Measurements from ENCODE around the gene KIAA1586.
A peak's percentile ranks its signal among the peaks of the same experiment; 100 is the strongest.
"Not testable (repeated sequence)": the region's sequence is repeated elsewhere in the genome, so short reads cannot be mapped to it uniquely, and the experiment has no call there.

The KIAA1586 gene

DNA sequence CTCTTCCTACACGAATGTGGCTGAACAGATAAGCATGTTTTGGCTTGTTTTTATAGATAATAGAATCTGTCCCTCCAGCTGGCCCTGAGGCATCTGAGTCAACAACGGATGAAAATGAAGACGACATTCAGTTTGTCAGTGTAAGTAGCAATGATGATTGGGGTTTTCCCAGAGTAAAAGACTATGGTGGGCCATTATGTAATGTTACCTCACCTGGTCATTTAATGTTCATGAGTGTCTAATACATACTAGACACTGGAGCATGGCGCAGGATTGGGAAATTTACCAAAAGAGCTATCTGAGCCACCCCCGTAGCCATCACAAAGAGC, 728 bp downstream of the KIAA1586 start:
- DNase-seq (ENCODE audit: low read depth in 2 of 2): not testable (repeated sequence)

DNA sequence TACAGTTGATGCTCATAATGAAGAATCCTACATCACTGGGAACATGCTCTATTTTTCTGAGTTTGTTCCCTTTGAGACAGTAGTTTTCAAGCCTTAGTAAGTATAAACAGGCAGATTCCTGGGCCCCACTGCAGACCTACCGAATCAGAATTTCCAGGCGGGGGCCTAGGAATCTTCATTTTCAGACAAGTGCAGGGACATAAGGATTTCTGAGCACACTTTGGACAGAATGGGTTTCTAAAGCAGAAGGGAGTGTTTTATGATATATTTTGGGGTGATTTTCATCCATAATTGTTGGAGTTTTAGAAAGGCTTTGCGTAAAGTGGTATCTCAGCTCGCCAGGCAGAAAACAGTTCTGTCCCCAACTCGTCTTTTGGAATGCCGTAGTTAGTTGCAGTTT, 1.4 kb downstream of the KIAA1586 start:
- DNase-seq (ENCODE audit: low read depth in 2 of 2): not testable (repeated sequence)

DNA sequence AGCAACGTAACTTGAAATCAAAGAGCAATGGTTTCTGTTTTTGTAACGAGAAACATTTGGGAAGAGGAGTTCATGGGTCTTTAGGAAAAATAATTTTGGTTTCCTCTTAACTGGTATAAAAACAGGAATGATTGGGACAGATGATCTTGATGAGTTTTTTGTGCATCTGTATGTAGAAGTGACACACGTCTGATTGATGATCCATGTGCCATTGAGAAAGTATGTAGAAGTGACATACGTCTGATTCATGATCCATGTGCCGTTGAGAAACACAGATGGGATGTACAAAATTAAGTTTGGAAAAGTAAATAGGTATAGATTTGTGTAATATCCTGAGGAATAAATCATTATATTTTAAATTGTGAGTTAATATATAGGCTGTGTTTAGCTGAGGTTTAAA, 2.1 kb downstream of the KIAA1586 start:
- no peak for DNase-seq (ENCODE audit: low read depth in 2 of 2)

DNA sequence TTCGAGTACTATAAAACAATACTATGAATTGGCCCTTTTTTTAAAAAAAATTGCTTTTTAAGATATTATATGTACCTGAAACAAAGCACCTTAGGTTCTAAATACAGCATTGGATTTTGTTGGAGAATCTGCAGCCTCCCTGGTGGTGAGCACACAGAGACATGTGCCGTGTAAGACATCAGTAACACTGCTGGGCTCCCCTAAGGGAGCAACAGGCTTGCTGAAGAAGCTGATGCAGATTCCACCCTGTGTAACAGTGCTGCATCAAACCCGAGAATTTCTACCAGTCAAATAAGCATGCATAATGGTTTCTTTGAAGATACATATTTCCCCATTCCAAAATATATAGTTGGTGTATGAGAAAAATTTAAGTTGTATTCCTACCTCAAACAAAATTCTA, 17.4 kb downstream of the KIAA1586 start:
- no peak for DNase-seq (ENCODE audit: low read depth in 2 of 2)

DNA sequence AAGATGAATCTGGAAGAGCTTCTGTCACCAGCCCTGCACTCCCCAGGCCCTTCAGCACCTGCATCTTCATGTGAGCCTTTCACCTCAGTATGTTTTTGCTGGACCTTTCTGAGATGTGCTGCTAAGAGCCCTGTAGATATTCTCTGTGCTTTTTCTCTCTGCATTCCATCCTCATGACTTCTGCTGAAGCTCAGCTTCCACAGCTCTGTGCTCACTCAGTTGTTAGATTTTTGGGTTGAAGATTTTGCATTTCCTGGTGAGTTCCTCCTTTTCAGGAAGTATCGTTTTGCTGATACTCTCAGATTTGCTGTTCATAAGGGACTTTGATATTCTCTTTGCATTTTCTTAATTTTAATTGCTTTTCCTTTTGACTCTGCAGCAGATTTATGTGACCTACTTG, 18.3 kb downstream of the KIAA1586 start:
- no peak for DNase-seq (ENCODE audit: low read depth in 2 of 2)

DNA sequence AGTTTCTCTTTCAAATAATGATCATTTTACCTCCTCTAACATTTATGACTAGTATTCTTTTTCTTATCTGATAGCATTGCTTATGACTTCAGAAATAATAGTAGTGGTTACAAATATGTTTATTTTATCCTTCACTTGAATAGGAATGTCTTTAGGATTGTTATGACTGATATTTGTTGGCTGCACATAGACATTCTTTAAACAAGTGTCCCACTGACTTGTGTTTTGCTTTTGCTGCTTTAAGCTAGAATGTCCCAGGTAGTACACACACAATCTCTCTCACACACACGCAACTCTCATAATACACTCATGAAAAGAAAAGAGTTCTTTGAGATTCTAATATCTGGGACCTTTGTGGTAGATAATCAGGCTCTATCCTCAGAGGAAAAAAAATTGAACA, 21.6 kb downstream of the KIAA1586 start:
- no peak for DNase-seq (ENCODE audit: low read depth in 2 of 2)

DNA sequence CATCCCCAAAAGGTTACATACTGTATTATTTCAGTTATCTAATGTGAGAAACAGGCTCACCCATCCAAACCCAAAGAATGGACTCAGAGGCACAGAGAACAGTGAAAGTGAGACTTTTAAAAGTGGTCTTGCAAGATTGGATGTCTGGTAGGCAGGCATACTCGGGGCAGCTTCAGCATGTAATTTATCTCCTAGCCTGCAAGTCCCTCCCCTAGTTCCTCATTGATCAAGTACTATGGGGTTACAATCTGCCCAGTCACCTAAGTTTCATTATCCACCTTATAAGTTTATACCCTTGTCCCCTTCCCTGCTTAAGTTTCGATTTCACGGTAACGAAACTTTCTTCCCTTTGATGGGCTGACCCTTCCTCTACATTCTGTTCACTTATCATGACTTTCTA, 22.7 kb downstream of the KIAA1586 start:
- no peak for DNase-seq (ENCODE audit: low read depth in 2 of 2)

DNA sequence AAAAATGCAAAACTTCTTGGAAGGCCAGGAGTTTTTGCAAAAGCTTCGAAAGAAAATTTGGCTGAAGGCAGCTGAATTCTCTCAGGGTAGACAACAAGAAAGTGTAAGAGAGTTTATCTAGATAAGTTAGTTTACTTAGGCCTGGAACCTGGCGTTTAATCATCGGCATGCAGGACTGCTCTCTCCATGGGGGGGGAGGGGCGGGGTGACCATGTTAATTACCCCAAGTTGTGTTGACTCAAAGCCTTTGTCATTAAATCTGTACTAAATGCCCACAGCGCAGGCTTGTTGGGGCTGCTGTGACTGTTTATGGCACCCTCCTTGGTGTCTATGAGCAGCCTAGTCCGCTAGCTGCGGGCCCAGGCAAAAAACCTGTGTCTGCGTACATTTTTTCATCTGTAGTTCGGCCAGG, 23.4 kb downstream of the KIAA1586 start:
- DNase-seq (ENCODE audit: low read depth in 2 of 2): no peak

DNA sequence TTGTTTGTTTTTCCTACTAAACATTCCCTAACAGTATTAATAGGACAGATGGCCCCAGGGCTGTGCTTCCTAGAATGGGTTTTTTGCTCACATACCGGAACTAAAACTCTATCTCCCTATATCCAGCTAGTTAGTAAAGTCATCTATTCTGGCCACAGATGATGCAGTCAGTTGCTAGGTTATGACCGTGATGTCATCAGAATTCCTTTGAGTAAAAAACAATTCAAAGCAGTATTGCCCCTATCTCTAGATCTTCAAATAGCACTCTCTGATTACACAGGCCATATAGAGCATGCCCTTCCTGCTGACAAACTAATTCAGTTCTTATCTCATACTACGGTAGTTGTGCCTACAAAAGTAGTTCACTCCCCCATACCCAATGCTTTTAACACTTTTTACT, 25.6 kb downstream of the KIAA1586 start:
- DNase-seq (ENCODE audit: low read depth in 2 of 2): no peak

DNA sequence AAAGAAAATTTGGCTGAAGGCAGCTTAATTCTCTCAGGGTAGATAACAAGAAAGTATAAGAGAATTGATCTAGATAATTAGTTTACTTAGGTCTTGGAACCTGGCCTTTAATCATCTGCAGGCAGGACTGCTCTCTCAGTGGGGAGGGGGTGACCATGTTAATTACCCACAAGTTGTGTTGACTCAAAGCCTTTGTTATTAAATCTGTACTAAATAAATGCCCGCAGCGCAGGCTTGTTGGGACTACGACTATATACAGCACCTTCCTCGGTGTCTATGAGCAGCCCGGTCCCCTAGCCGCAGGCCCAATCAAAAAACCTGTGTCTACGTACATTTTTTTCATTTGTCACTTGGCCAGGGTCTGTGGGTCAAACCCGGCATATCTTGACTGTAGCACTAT, 27.9 kb downstream of the KIAA1586 start:
- no peak for DNase-seq (ENCODE audit: low read depth in 2 of 2)

DNA sequence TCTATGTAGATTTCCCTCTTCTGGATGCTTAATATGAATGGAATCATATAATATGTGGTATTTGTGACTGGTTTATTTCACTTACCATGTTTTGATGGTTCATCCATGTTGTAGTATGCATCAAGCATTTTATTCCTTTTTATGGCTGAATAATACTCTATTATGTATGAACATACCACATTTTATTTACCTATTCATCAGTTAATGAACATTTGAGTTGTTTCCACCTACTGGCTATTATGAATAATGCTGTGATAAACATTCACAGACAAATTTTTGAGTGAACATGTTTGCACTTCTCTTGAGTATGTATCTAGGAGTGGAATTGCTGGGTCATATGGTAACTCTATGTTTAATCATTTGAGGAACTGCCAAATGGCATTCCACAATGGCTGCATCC, 28.6 kb downstream of the KIAA1586 start:
- no peak for DNase-seq (ENCODE audit: low read depth in 2 of 2)

DNA sequence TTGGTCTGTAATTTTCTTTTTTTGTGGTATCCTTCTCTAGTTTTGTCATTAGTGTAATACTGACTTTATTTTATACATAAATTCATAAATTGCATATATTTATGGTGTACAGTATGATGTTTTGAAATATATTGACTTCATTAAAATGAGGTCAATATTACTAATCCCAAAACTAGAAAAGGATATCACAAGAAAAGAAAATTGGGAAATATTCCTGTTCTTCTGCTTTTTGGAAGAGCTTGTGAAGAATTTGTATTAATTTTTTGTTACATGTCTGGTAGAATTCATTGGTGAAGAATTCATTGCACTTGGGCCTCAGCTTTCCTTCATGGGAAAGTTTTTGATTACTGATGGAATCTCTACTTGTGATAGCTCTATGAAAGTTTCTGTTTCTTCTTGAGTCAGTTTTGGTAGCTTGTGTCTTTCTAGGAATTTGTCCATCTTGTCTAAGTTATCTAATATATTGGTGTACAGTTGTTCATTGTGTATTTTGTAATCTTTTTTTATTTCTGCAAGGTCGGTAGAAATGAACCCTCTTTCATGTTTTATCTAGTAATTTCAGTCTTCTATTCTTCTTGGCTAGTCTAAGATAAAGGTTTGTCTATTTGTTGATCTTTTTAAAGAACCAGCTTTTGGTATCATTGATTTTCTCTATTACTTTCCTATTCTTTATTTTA, 32.2 kb downstream of the KIAA1586 start:
- no peak for DNase-seq (ENCODE audit: low read depth in 2 of 2)

DNA sequence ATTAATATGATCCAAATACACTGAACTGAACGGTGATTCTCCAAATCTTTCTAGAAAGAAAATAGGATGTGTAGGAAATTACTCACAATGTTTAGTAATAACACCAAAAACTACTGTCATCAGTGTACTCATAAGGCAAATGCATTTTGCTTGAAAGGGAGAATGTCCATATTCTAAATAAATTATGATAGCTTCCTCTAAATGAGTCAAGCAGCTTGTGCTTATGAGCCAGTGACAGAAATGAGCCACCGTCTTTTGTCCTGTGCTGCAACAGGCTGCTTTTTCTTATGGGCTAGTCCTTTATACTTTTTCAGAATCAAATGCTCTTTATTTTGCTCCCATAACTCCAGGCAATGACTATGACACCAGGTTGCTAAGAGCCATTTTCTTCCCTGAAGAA, 39.0 kb downstream of the KIAA1586 start:
- no peak for DNase-seq (ENCODE audit: low read depth in 2 of 2)

DNA sequence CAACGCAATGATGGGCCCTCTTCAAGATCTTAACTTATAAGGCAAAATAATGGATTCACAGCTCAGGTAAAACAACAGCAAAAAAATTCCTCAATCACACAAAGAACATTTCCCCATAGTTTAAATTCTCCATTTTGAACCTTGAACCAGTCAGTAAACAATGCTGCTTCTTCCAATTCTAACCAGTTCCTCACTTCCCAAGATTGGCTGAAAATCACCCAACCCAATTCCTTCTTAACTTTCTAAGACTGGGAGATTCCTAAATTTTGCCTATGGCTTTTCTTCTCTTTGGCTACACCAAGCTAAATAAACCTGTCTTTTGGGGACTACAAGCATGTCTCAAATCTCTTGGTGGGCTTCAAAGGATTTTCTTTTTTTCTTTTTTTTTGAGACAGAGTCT, 40.4 kb downstream of the KIAA1586 start:
- DNase-seq (ENCODE audit: low read depth in 2 of 2): no peak

DNA sequence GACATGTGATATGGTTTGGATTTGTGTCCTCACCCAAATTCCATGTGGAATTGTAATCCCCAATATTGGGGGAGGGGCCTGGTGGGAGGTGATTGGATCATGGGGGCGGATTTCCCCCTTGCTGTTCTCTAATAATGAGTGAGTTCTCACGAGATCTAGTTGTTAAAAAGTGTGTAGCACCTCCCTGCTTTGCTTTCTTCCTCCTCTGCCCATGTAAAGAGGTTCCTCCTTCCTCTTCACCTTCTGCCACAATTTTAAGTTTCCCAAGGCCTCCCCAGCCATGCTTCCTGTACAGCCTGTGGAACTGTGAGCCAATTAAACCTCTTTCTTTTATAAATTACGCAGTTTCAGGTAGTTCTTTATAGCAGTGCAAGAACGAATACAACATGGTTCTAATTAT, 41.4 kb downstream of the KIAA1586 start:
- no peak for DNase-seq (ENCODE audit: low read depth in 2 of 2)

DNA sequence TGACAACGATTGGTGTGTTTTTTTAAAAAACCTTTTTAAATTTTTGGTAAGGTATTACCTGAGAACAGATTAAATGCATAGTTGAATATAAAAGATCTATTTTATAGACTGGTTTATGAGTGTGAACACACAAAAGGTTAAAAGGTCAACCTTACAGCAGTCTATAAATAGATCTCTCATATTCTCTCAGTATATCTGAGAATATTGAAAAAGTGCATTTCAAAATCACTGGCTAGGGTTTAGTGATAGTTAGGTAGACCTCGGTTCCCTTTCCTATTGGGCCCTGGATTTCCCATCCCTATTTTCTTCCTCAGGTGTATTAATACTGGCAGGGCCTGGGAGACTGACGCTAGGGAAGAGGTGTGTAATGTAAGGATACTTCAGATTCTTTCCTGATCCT, 42.8 kb downstream of the KIAA1586 start:
- DNase-seq (ENCODE audit: low read depth in 2 of 2): no peak

DNA sequence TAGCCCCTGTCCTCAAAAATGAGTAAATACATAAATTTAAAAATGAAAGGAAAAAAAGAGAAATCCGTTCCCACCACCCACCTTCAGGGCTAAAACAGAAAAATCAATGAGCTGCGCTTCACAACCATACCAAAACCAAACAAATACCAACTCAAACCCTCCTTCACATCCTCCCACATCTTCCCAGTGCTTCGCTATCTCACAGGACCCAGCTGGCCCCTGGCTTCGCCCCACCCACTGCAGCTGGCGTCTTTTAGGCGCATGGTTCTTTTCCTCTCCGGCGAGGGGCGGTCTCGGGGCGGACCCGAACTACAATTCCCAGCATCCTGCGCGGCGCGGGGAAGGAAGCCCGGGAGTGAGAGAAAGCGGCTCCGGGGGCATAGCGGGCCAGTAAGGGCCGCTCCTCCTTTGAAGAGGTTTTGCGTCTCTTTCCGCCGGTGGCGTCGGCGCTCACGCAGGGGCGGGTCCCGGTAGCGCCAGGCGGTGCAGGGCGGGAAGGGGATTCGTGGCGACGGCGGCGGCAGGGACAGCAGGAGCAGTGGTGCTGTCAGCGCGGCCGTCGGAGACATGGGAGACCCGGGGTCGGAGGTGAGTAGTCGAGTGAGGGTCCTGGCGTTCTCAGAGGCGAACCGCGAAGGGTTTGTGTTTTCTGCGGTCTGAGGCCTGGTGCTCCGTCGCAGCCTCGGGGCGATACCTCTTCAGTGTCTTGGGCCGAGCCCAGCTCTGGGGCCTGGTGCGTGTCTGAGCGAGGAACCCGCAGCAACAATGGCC, 43.4 kb downstream of the KIAA1586 start, which contains the start of gene ZNF451:
TSS of gene ZNF451 (plus strand) at position 502 of the 771 bp plus-strand sequence. CDS start at position 568, 66 bp downstream.
- DNase-seq (ENCODE audit: low read depth in 2 of 2): peak; percentile 92 to 94

DNA sequence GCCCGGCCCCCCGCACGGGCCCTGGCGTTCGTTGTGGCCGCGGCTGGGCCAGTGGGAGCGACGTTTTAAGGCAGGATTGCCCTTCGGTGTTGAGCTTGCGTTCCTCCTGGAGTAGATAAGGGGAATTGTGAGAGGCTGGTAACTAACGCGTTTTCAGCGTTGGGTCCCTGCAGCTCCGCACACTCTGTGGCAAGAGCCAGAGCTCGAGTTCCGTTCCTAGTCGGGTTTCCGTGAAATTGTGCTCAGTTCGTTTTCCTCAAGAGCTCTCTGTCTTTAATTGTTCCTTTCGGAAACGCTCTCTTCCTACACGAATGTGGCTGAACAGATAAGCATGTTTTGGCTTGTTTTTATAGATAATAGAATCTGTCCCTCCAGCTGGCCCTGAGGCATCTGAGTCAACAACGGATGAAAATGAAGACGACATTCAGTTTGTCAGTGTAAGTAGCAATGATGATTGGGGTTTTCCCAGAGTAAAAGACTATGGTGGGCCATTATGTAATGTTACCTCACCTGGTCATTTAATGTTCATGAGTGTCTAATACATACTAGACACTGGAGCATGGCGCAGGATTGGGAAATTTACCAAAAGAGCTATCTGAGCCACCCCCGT, 44.1 kb downstream of the KIAA1586 start:
- not testable (repeated sequence) for DNase-seq (ENCODE audit: low read depth in 2 of 2)

DNA sequence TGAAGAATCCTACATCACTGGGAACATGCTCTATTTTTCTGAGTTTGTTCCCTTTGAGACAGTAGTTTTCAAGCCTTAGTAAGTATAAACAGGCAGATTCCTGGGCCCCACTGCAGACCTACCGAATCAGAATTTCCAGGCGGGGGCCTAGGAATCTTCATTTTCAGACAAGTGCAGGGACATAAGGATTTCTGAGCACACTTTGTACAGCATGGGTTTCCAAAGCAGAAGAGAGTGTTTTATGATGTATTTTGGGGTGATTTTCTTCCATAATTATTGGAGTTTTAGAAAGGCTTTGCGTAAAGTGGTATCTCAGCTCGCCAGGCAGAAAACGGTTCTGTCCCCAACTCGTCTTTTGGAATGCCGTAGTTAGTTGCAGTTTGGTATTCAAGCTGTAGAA, 44.9 kb downstream of the KIAA1586 start:
- not testable (repeated sequence) for DNase-seq (ENCODE audit: low read depth in 2 of 2)

DNA sequence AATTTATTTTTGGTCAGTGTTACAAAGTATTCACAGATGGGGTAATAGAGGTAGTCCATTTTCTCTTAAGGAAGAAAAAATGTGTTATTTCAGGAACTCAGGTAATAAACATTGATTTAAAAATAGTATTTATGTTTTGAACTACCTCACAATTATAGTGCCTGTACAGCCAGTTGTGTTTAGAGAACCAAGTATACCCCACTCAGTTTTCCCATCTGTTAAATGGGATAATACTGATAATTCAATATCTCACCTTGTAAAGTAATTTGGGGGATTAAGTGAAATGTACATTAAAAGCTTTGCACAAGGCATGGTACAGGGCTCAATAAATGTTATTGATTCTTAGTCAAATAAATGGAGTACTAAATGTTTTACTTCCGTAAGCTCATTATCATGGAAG, 48.2 kb downstream of the KIAA1586 start:
- DNase-seq (ENCODE audit: low read depth in 2 of 2): no peak

DNA sequence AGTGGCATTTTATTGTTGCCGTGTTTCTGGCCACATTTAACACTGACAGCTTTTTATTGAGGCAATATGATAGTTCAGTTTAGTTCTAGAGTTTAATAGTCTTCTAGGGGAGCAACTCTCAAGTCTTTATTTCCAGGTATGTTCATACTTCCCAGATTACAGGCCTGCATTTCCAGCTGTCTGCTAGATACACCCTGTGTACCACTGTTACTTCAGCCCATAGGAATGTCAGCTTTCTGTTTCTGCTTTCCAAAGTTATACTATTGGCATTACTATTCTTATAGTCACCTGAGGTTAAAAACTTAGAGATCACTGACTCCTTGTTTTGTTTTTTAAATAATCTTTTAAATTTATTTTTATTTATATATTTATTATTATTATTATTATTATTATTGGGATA, 51.1 kb downstream of the KIAA1586 start:
- no peak for DNase-seq (ENCODE audit: low read depth in 2 of 2)

DNA sequence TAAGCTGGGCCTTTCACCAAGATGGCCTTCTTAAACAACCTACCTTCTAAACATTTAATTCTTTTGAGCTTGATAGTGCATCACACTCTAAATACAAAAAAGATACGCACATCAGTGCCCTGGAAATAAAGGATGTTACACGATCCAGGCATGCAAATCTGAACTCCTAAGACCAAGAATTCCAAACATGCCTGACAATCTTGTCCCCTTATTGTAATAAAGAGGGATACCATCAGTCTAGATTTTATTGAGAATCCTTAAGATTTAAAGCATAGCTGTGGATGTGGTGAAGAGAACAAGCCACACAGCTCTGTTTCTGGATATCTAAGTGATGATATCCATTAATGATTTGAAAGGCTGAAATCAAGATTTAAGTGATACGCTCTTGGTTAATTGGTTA, 56.5 kb downstream of the KIAA1586 start:
- no peak for DNase-seq (ENCODE audit: low read depth in 2 of 2)

DNA sequence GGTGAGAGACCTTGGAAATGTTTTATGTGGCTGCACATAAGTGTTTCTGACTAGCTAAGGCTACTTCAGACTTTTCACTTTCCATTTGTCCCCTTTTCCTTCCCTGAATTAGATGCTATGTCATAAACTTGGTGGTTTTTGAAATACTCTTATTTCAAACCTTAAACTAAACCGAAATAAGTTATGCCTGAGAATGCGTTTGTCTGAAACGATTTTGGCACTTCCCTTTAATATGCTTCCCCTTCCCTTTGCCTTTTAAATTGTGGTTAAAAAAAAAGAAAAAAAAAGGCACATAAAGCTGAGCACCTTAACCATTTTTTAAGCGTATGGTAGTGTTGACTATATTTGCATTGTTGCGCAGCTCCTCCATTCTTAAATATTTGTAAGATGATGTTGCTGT, 57.8 kb downstream of the KIAA1586 start:
- DNase-seq (ENCODE audit: low read depth in 2 of 2): no peak
